SK-N-SH (cell line): ENCODE results near the gene PGAM2. TPM values are rescaled to one million over a fixed set of nuclear protein-coding genes. Genes with fewer than 3 reads are reported as not detected.

Experiments
- CTCF ChIA-PET: fragments of 300-600, 350-600 bp; formaldehyde crosslinking; extraction: SDS; loops from one replicate; lab custom pipeline; 2021; lab: Yijun Ruan, JAX
- POLR2A ChIA-PET: fragments of 350-600 bp; sonication (Branson Sonifier 250); formaldehyde crosslinking; extraction: SDS; loops from one replicate; lab custom pipeline; 2020; ENCODE audit warnings: antibody characterized with exemption, inconsistent platforms; lab: Yijun Ruan, JAX
- DNase-seq: peaks from one replicate; pipeline ENCODE4 v3.0.0; 2012
- H2AFZ ChIP-seq: fragments of 200-600 bp; sonication (generic); 2 replicates; pipeline ENCODE4 v1.8.1; 2016; ENCODE audit warnings: antibody characterized with exemption, mild to moderate bottlenecking, low read depth
- H3F3A ChIP-seq: fragments of 200-600 bp; sonication (generic); replicated peaks from 2 replicates; pipeline ENCODE3; 2016; ENCODE audit warnings: antibody characterized with exemption, mild to moderate bottlenecking; ENCODE audit not compliant: insufficient read depth
- H3K27ac ChIP-seq, 2 experiments: fragments of 200-500 bp in 1 of 2; fragments of 200-600 bp in 1 of 2; sonication (Bioruptor generic) in 1 of 2; sonication (generic), shearing (Covaris generic) in 1 of 2; 2 replicates each; pipeline versions ENCODE4 v1.5.1 to v1.6.1; 2014 to 2016; ENCODE audit warnings: low read depth in 2 of 2, inconsistent platforms in 1 of 2, low read length in 1 of 2, mild to moderate bottlenecking in 1 of 2, mixed read lengths in 1 of 2
- H3K27me3 ChIP-seq: fragments of 200-600 bp; sonication (generic), shearing (Covaris generic); 2 replicates; pipeline ENCODE4 v1.6.1; 2016; ENCODE audit warnings: mixed run types; ENCODE audit not compliant: insufficient read depth
- H3K36me3 ChIP-seq, 2 experiments: fragments of 200-500 bp in 1 of 2; fragments of 200-600 bp in 1 of 2; sonication (Bioruptor generic) in 1 of 2; sonication (generic) in 1 of 2; replicated peaks in 1 of 2; 2 replicates each; pipeline versions ENCODE3 to v1.5.1; 2014 to 2016; ENCODE audit warnings: low read length in 1 of 2, mild to moderate bottlenecking in 1 of 2; ENCODE audit not compliant: insufficient read depth in 2 of 2, control insufficient read depth in 1 of 2
- H3K4me1 ChIP-seq, 2 experiments: fragments of 200-500 bp in 1 of 2; fragments of 200-600 bp in 1 of 2; sonication (Bioruptor generic) in 1 of 2; sonication (generic), shearing (Covaris generic) in 1 of 2; 2 replicates each; pipeline versions ENCODE4 v1.5.1 to v1.6.1; 2014 to 2016; ENCODE audit warnings: low read depth in 1 of 2, low read length in 1 of 2, mixed run types in 1 of 2; ENCODE audit not compliant: insufficient read depth in 2 of 2, control insufficient read depth in 1 of 2
- H3K4me2 ChIP-seq: fragments of 200-600 bp; sonication (generic), shearing (Covaris generic); 2 replicates; pipeline ENCODE4 v1.6.1; 2017; ENCODE audit warnings: mixed run types
- H3K4me3 ChIP-seq, 2 experiments: fragments of 200-500 bp in 1 of 2; fragments of 200-600 bp in 1 of 2; sonication (Bioruptor generic) in 1 of 2; sonication (generic), shearing (Covaris generic) in 1 of 2; 2 replicates each; pipeline versions ENCODE4 v1.5.1 to v1.8.1; 2014 to 2016; ENCODE audit warnings: low read depth in 2 of 2, inconsistent platforms in 1 of 2, low read length in 1 of 2, mild to moderate bottlenecking in 1 of 2, mixed read lengths in 1 of 2, moderate library complexity in 1 of 2
- H3K79me2 ChIP-seq: fragments of 200-600 bp; sonication (generic); 2 replicates; pipeline ENCODE4 v1.8.1; 2017; ENCODE audit warnings: mild to moderate bottlenecking; ENCODE audit not compliant: insufficient read depth
- H3K9ac ChIP-seq: fragments of 200-600 bp; sonication (generic); 2 replicates; pipeline ENCODE4 v1.6.1; 2017; ENCODE audit warnings: mixed run types
- H3K9me2 ChIP-seq: fragments of 200-600 bp; sonication (generic); 2 replicates; pipeline ENCODE4 v1.6.1; 2017; ENCODE audit warnings: mixed run types
- H3K9me3 ChIP-seq: fragments of 200-600 bp; sonication (generic); 2 replicates; pipeline ENCODE4 v1.6.1; 2017; ENCODE audit warnings: mixed run types, mild to moderate bottlenecking, moderate library complexity
- H4K20me1 ChIP-seq: fragments of 200-600 bp; sonication (generic); 2 replicates; pipeline ENCODE4 v1.6.1; 2017; ENCODE audit warnings: mild to moderate bottlenecking, mixed run types; ENCODE audit not compliant: insufficient read depth
- GABPA ChIP-seq: IDR thresholded peaks from 2 replicates; pipeline ENCODE4 v1.4.0; 2012; ENCODE audit warnings: low read depth, mild to moderate bottlenecking
- GATA2 ChIP-seq: sonication (generic); formaldehyde crosslinking; IDR thresholded peaks from 2 replicates; pipeline ENCODE4 v1.5.0; 2020; ENCODE audit warnings: mild to moderate bottlenecking, missing genetic modification reagents
- POLR2AphosphoS5 ChIP-seq: IDR thresholded peaks from 2 replicates; pipeline ENCODE4 v1.6.1; 2012; ENCODE audit warnings: low read depth, low read length
- RAD21 ChIP-seq: IDR thresholded peaks from 2 replicates; pipeline ENCODE4 v1.6.1; 2012; ENCODE audit warnings: mild to moderate bottlenecking, low read length
- RCOR1 ChIP-seq: fragments of 150-350 bp; IDR thresholded peaks from 2 replicates; pipeline ENCODE4 v1.6.1; 2017; ENCODE audit warnings: antibody characterized with exemption, low read length
- RFX5 ChIP-seq: IDR thresholded peaks from 2 replicates; pipeline ENCODE4 v1.6.1; 2012; ENCODE audit warnings: mild to moderate bottlenecking, improper control_type of control experiment, low read length
- SIN3A ChIP-seq: IDR thresholded peaks from 2 replicates; pipeline ENCODE4 v1.6.1; 2012; ENCODE audit warnings: low read depth, mild to moderate bottlenecking, low read length, moderate library complexity, borderline replicate concordance
- TAF1 ChIP-seq: IDR thresholded peaks from 2 replicates; pipeline ENCODE4 v1.6.1; 2012; ENCODE audit warnings: low read depth, mild to moderate bottlenecking, low read length, moderate library complexity, borderline replicate concordance
- TCF12 ChIP-seq: IDR thresholded peaks from 2 replicates; pipeline ENCODE4 v1.4.0; 2012
- TEAD4 ChIP-seq: IDR thresholded peaks from 2 replicates; pipeline ENCODE4 v1.4.0; 2012; ENCODE audit warnings: mild to moderate bottlenecking, borderline replicate concordance; ENCODE audit not compliant: insufficient read depth
- USF2 ChIP-seq: fragments of 150-350 bp; IDR thresholded peaks from 2 replicates; pipeline ENCODE4 v1.6.1; 2017; ENCODE audit warnings: antibody characterized with exemption, low read length, low read depth, borderline replicate concordance
- WGBS: methylation state at CpG from one replicate; pipeline ENCODE4 v1.1.6; 2017; ENCODE audit warnings: low lambda C conversion rate; 5-methylcytosine and 5-hydroxymethylcytosine counted together
- polyA plus RNA-seq, 3 experiments: library from polyadenylated mRNA; depleted of rRNA; stranded (reverse); fragments of >200 nt; gene quantifications; 2 replicates each; pipeline ENCODE4 v1.2.3, GENCODE V29; 2012
- TF ChIP-seq, protein P1 (sequence below): IDR thresholded peaks from 2 replicates; pipeline ENCODE4; 2012
- TF ChIP-seq, protein P2 (sequence below): IDR thresholded peaks from 2 replicates; pipeline ENCODE4 v1.6.1; 2012; ENCODE audit warnings: mild to moderate bottlenecking, low read depth, low read length, moderate library complexity
- TF ChIP-seq, protein P3 (sequence below): IDR thresholded peaks from 2 replicates; pipeline ENCODE4 v1.4.0; 2012; ENCODE audit warnings: low read depth, borderline replicate concordance

The PGAM2 gene
- polyA plus RNA-seq, 1 of the 3 experiments (the other 2 are of a cell fraction): 0.79 TPM

DNA sequence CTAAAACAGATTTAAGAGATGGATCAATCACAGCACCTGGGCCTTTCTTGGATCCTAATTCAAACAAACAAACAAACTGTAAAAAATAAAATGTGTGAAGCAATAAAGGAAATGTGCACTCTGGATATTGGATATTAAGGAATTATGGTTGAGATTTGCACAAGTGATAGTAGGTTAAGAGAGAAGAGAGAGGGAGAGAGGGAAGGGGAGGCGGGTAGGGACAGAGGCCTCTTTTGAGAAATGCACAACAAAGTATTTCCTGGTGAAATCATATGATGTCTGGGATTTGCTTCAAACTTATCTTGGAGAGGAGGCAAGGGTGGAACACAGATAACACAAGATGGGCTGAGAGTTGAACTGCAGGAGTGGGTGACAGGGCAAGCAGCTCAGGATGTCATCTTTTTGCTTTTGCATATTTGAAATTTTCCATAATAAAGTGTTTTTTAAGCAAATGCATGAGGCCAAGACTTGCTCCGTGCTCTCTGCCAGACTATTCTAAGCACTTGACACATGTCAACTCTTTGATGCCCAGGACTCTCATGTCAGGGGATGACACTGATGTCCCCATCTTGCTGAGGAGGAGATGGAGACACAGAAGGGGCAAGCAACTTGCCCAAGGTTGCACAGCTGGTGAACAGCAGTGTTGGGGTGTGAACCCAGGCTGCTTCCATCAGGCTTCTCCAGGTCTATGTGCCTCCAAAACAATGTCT lies 29.7 kb upstream of the PGAM2 start:
- Histone ChIP-seq H3K79me2 (no peaks in the 10 kb centered on the region), H3K4me2 (no peak overlapping the region), H3K36me3 (no peaks in the 10 kb centered on the region), H4K20me1 (no peaks in the 10 kb centered on the region), H3K4me3 (no peak overlapping the region), H3K9ac (no peak overlapping the region; the same call in 1 of the 2 replicates), H3K9me2 (no peaks in the 10 kb centered on the region), H2AFZ (peak overlapping the region; percentile 60), H3K4me1 (peaks cover 0 to 11% of the 10 kb centered on the region in 2 experiments; a peak in 1 of 4 replicates), H3F3A (peaks cover 15% of the 10 kb centered on the region), H3K27me3 (no peaks in the 10 kb centered on the region), H3K27ac (no peak overlapping the region), H3K9me3 (no peaks in the 10 kb centered on the region)
- no peak for DNase-seq
- POLR2A ChIA-PET: no interaction called here
- CTCF ChIA-PET: no interaction called here
- no peak for TF ChIP-seq RAD21
- TF ChIP-seq SIN3A: no peak
- TF ChIP-seq TAF1: no peak
- no peak for TF ChIP-seq RCOR1
- no peak for TF ChIP-seq TCF12
- no peak for TF ChIP-seq GATA2 (CRISPR knock-in tag)
- no peak for TF ChIP-seq TEAD4
- TF ChIP-seq, protein P1, sequence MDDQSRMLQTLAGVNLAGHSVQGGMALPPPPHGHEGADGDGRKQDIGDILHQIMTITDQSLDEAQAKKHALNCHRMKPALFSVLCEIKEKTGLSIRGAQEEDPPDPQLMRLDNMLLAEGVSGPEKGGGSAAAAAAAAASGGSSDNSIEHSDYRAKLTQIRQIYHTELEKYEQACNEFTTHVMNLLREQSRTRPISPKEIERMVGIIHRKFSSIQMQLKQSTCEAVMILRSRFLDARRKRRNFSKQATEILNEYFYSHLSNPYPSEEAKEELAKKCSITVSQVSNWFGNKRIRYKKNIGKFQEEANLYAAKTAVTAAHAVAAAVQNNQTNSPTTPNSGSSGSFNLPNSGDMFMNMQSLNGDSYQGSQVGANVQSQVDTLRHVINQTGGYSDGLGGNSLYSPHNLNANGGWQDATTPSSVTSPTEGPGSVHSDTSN: no peak
- TF ChIP-seq, protein P2, sequence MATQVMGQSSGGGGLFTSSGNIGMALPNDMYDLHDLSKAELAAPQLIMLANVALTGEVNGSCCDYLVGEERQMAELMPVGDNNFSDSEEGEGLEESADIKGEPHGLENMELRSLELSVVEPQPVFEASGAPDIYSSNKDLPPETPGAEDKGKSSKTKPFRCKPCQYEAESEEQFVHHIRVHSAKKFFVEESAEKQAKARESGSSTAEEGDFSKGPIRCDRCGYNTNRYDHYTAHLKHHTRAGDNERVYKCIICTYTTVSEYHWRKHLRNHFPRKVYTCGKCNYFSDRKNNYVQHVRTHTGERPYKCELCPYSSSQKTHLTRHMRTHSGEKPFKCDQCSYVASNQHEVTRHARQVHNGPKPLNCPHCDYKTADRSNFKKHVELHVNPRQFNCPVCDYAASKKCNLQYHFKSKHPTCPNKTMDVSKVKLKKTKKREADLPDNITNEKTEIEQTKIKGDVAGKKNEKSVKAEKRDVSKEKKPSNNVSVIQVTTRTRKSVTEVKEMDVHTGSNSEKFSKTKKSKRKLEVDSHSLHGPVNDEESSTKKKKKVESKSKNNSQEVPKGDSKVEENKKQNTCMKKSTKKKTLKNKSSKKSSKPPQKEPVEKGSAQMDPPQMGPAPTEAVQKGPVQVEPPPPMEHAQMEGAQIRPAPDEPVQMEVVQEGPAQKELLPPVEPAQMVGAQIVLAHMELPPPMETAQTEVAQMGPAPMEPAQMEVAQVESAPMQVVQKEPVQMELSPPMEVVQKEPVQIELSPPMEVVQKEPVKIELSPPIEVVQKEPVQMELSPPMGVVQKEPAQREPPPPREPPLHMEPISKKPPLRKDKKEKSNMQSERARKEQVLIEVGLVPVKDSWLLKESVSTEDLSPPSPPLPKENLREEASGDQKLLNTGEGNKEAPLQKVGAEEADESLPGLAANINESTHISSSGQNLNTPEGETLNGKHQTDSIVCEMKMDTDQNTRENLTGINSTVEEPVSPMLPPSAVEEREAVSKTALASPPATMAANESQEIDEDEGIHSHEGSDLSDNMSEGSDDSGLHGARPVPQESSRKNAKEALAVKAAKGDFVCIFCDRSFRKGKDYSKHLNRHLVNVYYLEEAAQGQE: no peak
- no peak for TF ChIP-seq GABPA
- no peak for TF ChIP-seq RFX5
- TF ChIP-seq, protein P3, sequence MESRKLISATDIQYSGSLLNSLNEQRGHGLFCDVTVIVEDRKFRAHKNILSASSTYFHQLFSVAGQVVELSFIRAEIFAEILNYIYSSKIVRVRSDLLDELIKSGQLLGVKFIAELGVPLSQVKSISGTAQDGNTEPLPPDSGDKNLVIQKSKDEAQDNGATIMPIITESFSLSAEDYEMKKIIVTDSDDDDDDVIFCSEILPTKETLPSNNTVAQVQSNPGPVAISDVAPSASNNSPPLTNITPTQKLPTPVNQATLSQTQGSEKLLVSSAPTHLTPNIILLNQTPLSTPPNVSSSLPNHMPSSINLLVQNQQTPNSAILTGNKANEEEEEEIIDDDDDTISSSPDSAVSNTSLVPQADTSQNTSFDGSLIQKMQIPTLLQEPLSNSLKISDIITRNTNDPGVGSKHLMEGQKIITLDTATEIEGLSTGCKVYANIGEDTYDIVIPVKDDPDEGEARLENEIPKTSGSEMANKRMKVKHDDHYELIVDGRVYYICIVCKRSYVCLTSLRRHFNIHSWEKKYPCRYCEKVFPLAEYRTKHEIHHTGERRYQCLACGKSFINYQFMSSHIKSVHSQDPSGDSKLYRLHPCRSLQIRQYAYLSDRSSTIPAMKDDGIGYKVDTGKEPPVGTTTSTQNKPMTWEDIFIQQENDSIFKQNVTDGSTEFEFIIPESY: no peak
- TF ChIP-seq USF2: no peak
- no peak for TF ChIP-seq POLR2AphosphoS5
- WGBS: 82% methylated on average over 2 of the region's 2 CpGs
